HG02943 (cell line): Measurements from ENCODE around the gene SYNRG.

Experiments used
- ATAC-seq: cut with Tn5 transposase; IDR thresholded peaks from one replicate; pipeline ENCODE4 v1.9.1; 2021; ENCODE audit warnings: mild to moderate bottlenecking, low read depth, moderate library complexity; ENCODE audit not compliant: unreplicated experiment

SYNRG gene

DNA sequence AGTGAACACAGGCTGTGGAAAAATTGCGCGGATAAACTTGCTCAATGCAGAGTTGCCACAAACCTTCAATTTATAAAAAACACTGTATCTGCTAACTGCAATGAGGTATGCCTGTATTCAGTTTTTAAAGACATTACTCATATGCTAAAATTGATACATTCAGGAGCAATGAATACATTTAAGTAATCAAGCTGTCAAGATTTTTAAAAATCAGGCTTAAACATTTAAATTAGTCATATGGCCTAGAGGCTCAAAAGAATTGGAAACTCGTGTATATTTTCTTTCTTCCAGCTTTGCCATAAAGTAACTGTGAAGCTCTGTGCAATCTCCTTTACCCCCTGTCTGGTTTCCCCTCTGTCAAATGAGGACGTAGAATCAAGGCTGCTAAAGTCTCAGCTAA lies 4.1 kb downstream of the SYNRG start:
- no peak for ATAC-seq

DNA sequence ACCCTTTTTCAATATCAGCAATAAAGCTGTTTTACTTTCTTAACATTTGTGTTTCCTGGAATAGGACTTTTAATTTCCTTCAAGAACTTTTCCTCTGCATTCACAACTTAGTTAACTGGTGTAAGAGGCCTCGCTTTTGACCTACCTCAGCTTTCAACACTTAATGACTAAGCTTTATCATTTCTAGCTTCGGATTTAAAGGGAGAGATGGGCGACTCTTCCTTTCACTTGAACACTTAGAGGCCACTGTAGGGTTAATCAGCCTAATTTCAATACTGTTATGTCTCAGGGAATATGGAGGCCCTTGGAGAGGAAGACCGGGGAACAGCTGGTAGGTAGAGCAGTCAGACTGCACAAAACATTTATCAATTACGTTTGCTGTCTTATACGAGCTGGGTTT lies 4.7 kb downstream of the SYNRG start:
- no peak for ATAC-seq

DNA sequence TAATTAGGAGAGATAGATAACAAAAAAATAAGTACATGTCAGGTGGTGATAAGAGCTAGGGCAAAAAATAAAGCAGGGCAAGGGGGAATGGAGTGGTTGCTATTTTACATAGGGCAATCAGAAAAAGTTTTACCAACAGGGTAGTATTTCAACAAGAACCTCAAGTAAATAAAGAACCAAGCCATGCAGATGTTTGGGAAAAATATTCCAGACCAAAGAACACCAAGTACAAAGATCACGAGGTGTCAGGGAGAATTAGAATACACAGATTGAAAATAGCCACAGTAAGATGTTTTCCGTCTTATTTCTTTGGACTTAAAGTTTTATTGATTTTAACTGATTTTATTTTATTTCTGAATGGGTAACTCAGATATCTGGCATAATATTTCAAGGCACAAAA lies 11.1 kb downstream of the SYNRG start:
- no peak for ATAC-seq

DNA sequence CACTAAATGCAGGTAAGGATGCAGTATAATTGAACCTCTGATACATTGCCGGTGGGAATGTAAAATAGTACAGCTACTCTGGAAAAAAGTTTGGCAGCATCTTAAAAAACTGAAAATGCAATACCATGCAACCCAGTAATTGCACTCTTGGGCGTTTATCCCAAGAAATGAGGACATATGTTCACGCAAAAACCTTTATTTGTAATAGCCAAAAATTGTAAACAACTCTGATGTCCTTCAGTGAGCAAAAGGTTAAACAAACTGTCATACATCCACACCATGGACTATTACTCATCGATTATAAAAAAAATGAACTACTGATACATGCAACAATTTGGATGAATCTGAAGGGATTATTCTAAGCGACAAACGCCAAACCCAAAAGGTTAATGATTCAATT lies 16.9 kb downstream of the SYNRG start:
- no peak for ATAC-seq

DNA sequence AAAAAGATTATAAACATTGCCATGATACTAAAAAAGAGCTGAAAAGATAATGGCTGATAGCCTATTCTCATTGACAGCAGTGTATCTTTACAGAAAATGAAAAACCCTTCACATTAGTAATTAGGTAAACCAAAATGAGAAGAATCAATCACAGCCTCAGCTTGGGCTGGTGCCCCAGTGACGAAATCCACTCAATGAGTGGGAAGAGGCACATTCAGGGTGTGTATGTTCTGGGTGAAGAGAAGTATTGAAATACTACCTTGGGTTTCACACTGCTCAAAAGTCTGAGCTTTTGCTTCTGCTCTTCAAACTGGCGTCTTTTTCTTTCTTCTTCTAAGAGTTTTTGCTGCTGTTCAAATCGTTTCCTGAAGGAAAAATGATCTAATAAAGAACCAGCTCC lies 24.2 kb downstream of the SYNRG start:
- no peak for ATAC-seq

DNA sequence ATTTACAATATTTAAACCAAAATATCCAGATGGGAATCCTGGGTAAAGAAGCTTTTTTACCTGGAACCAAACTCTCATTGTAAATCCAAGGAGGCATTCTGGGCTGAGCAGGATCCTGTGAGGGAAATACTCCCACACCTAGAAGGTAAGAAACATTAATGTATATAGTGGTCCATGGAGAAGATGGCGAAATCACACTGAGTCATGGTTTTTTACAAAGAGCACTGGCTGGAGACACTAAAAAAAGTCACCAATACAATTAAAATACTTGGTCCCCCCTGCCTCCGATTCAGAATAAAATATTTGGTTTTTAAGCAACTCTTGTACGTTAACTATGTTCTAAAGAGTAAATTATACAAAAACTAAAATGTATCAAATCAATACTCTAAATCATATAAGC lies 32.9 kb downstream of the SYNRG start:
- ATAC-seq = no peak

DNA sequence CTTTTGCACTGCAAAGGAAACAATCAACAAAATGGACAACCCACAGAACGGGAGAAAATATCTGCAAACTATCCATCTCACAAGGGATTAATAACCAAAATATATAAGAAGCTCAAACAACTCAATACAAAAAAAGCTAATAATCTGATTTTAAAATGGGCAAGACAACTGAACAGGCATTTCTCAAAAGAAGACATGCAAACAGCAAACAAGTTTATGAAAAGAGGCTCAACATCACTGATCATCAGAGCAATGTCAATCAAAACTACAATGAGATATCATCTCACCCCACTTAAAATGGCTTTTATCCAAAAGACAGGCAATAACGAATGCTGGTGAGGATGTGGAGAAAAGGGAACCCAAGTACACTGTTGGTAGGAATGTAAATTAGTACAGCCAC lies 34.8 kb downstream of the SYNRG start:
- no peak for ATAC-seq

DNA sequence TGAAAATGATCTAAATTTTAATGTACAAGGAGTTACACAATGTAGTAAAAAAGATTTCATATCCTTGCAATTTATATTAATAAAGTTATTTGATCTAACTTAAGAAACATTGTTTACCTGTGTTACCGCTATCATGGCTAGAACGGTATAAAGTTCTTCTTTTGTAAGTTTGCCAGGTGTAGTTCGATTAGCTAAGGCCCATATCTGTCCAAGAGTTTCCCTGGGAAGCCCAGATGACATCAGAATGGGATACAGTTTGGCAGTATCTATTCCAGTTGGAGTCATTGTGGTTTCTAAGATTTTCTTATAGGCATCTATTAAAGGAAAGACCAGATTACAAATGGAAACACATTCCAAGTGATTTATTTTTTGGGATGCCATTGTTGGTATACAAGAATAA lies 37.5 kb downstream of the SYNRG start:
- no peak for ATAC-seq

DNA sequence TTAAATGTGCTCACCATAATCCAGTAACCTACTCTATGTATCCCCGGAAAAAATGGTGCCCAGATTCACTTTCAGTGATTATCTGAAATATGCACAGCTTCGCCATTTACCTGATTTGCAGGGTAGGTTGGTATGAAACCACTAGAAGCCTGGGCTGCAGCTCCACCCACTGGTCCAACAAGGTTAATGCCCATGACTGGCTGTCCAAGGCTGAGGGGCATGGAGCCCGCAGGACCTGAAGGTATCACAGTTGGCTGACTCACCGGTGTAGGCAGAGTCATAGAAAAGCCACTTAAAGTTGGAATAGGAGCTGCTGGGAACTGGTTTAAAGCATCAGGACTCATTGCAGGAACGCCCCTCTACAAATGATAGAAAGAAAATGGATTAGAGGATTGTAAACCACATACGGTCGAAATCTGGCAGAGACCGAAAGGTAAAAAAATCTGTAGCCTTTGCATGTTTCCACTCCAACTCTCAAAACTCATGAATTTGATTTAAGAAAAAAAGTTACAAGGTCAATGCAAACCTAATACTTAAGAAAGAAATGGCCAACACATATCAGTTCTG lies 38.6 kb downstream of the SYNRG start:
- ATAC-seq = no peak

DNA sequence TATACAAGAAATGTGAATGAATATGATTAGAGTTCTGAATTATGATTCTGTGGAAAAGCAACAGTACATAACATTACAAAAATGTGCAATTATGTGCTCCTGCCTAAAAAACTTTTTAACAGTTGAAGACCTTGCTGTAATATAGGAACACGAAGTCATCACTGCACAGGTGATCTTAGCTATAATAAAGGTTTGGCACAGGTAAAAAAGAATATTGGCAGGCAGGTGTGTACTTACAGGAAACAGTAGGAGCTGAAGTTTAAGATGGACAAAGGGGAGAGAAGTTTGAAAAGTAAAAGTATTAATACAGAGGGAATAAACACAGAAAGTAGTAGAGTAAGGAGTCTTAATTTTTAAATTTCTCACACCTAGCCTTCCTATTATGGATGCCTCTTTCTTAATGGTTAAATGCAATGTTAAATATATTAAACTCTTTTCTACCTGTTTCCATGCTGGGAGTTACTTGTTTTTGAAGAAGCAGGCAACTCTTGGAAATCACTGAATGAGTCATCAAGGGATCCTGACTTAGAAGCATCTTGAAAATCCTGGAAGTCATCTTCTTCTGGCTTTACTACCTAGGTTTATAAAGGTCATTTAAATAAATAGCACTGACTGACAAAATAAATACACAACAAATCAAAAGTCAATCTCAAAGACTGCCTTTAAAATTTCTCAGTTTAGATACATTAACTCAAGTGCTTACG lies 40.7 kb downstream of the SYNRG start:
- ATAC-seq = no peak

DNA sequence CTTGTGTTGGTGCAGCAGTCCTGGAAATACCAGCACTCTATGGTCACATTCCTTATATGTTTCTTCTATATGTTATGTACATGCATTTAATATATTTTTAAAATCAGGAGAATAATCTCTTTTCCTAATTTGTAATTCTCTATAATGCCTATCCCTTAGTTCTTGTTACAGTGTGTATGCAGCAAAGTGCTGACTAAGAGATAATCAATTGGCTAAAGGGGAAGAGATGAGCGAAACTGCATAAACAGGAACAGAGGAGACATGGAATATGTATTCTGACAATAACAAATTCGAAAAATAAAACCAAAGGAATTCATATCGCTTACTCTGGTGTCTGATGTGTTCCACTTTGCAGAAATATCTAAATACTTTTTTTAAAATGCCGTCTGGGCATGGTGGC lies 41.7 kb downstream of the SYNRG start:
- ATAC-seq = no peak

DNA sequence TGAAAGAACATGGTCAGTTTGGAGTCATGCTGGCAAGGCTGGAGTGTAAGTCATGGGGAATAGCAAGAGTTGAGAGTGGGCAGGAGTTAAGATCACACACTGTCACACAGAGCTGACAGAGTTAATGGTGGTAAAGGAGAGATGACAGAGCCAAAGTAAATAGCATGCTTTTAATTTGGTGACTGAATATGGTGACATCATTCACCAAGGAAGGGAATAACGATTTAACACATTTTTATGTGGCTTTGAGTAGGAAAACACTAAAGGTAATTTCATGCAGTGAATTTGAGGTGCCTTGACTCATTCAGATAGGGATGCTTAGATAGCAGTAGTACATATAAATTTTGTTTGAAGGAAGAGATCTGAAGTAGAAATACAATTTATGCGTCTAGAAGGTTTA lies 42.1 kb downstream of the SYNRG start:
- no peak for ATAC-seq

DNA sequence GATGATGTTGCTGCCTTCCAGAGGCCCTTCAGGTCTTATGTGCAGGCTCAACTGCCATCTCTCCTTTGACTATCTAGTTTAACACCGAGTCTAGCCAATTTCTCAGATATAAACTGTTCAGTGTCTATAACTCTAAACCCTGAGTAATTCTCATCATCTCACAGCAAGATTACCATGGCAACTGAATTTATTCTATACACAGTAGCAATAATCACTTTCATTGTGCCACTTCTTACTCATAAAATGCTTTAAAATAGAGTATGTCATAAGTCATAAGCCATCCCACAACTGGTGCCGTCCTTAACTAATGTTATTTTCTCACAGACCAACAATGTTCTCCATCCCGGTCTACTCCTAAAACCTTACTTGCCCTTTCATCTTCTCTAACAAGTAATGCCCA lies 45.0 kb downstream of the SYNRG start:
- ATAC-seq = no peak

DNA sequence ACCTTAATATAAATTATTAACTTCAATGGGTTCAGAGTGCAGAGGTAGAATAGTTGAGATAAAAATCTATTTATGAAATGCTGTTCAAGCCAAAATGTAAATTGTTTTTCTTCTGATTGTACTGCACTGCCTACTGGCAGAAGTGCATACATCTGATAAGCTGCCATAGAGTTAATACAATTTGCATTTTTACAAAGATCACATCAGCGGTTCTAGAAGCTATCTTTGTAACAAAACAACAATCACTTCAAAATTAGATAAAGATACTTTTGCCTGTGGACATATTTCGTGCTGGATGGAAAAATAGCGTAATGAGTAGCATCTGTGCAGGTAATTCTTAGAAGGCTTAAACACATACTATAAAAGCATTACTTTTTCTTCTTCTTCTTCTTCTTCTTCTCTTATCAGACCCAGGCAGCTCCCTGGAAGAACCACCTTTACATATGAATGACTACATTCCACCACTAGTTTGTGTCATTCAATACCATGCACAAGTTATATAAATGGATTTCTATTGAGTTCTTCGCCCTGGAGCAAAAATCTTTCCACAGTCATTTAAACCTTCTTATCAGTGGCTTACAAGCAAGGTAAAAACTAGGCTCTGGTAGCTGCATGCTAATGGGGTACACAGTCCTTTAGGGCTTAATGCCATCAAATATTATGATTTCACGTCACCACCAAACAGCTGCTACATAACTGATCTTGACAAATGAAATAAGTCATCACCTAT lies 47.0 kb downstream of the SYNRG start:
- ATAC-seq = no peak

DNA sequence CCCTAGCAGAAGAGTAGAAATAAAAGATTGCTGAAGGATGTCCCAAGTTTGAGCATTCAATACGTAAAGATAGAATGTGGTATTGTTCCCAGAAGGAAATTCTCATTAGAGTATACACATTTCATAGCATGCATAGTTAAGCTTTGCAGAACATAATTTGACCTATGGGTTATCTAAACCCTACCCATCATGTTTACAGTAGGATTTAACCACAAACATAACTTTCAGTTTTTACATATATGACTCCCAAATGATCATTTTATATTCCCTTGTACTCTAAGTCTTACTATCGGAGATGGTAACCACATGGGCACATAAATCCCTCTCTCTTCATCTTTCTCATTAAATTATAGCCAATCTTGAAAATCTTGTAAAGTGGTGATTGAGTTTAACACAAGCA lies 50.9 kb downstream of the SYNRG start:
- ATAC-seq = no peak

DNA sequence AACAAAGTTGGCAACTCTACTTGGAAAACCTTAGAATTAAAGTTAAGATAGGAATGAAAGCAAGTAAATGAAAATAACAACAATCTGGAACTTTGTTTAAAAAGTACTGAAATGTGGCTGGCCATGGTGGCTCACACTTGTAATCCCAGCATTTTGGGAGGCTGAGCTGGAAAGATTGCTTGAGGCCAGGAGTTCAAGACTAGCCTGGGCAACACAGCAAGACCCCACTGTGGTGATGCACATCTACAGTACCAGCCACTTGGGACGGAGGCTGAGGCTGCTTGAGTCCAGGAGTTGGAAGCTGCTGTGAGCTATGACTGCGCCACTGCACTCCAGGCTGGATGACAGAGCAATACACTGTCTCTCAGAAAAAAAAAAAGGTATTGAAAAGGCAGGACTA lies 51.7 kb downstream of the SYNRG start:
- ATAC-seq = no peak

DNA sequence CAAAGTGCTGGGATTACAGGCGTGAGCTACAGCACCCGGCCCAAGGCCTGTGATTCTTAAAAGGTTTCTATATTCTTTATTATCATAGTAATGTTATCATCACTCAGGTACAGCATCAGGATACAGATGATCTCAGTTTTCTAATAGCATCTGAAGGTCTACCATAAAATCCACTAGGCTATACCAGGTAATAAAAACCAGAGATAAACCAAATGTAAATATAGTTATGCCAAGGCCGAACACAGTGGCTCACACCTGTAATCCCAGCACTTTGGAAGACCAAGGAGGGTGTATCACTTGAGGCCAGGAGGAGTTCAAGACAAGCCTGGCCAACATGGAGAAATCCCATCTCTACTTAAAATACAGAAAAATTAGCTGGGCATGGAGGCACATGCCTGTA lies 53.8 kb downstream of the SYNRG start:
- ATAC-seq = no peak

DNA sequence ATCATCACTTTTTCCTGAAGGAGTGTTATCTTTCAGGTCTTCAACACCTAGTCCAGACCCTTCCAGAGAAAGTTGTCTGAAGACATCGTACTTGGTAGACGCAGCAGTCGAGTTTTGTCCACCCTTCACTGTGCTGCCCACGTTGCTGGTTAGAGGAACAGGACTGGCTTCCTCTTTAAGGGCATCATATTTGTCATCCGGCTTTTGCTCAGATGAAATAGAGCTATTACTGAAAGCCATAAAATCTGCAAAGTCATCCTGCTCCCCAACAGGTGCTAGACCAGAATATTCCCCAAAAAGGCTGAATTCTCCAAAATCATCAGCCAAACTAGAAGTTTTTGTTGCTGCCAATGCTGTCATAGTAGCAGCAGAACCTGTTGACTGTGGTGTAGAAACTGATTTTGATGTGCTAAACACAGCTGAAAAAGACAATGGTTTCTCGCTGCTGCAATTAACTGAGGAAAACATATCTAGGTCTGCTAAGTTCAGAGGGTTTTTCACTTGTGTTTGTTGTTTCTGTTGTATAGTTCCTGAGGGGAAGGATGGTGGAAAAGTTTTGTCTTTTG lies 55.7 kb downstream of the SYNRG start:
- ATAC-seq = no peak

DNA sequence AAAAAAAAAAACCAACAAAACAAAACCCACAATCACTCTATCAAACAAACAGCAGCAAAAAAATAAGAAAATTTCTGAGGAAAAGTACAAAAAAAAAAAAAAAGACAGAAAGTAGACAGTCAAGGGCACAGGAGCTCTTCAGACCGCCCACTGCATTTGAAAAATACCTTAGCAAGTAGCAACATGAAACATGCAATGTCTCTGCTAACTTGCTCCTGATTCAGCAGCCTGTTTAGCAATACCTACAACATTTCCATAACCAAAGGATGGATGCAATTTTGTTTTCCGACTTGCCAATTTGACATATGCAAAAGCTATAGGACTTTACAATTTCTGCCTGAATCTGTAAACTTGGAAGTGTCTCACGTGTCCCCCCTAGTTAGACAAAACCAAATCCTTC lies 57.4 kb downstream of the SYNRG start:
- no peak for ATAC-seq

DNA sequence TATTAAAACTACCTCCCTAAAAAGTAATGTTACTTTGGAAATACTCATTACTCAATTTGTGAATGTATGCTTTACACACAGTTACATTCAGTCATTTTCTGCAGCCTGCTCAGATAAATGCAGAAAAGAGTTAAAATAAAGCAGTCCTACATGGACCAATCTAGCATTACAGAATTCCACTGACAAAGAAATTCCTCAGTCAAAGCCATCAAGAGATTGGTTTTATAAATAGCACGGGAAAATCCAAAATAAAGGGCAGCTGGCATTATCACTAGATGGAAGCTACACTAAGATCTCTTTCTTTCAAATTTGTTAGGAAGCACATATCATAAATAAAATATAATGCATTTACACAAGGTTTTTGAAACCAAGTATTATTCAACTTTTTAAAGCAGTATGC lies 61.2 kb downstream of the SYNRG start:
- no peak for ATAC-seq

DNA sequence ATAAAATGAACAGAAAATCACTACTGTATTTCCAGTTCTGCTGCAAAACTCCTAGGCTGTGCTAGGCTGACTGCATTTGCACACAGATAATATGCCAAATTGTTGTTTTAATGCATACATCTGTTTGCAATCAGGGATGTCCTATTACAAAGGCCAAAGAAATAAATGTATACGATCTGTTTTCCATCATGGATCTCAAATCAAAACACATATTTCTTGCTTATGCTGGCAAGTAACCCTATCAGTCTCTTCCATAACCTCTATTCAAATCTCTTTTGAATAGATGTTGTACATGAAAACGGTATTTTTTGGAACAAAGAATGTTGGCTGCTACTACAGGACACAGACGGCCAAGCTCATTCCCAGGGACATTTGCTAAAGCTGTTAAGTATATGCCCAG lies 62.9 kb downstream of the SYNRG start:
- no peak for ATAC-seq

DNA sequence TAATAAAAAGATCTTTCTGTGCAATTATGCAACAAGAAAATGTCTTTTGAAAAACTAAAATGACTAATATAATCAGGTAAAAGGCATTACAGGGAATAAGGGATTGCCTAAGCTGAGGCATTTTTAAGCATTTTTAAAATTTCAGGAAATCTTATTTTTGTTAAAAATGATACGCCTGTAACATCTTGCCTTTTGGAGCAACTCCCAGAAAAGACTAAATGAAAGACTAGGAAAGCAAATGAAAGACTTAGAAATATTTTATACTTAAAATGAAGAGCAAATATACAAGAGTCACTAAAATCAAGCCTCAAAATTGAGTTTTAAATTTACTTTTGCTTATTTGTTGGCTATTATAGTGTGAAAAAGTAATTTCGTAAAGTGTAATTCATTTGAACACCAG lies 63.7 kb downstream of the SYNRG start:
- no peak for ATAC-seq
